ENCODE measurements around the gene B3GNT4. TPM values are rescaled to one million over a fixed set of nuclear protein-coding genes. Genes with fewer than 3 reads are reported as not detected.

The B3GNT4 gene
- total and polyA plus RNA-seq, 11 donors, result 0.11 to 0.27 TPM; not detected in 9

DNA sequence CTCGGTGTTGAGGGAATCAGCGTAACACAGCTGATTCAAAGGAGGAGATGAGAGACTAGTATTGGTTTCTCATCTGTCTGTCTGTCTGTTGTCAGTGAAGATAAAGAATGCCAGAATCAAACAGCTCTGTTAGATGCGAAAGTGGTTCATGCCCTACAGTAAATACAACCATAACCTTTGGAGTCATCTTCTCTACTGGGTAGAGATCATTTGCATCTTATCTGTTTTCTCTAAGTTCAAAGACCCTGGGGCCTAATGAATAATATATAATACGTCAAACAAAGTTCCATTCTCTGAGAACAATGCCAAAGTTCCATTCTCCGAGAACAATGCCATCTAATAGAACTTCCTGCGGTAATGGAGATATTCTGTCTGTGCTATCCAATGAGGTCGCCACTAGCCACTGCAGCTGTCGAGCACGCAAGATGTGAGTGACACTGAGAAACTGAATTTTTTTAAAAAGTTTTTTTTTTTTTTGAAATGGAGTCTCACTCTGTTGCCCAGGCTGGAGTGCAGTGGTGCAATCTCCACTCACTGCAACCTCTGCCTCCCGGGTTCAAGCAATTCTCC is 36.1 kb upstream of the B3GNT4 start:
- WGBS, 4 donors, result 70 to 77% (median 73%) methylated on average over 10 of the region's 10 CpGs
- no peak overlapping the region for H3K27ac ChIP-seq
- H3K4me3 ChIP-seq, result no peak overlapping the region
- intact Hi-C loops (cut with DNase I), result no loop called here
- no peaks in the 10 kb centered on the region for H3K36me3 ChIP-seq
- H3K4me1 ChIP-seq, result no peaks in the 10 kb centered on the region
- H3K9me3 ChIP-seq, result no peaks in the 10 kb centered on the region
- TF ChIP-seq POLR2A (IDR thresholded peaks at IDR 0.05), result no peak
- TF ChIP-seq, protein P1, sequence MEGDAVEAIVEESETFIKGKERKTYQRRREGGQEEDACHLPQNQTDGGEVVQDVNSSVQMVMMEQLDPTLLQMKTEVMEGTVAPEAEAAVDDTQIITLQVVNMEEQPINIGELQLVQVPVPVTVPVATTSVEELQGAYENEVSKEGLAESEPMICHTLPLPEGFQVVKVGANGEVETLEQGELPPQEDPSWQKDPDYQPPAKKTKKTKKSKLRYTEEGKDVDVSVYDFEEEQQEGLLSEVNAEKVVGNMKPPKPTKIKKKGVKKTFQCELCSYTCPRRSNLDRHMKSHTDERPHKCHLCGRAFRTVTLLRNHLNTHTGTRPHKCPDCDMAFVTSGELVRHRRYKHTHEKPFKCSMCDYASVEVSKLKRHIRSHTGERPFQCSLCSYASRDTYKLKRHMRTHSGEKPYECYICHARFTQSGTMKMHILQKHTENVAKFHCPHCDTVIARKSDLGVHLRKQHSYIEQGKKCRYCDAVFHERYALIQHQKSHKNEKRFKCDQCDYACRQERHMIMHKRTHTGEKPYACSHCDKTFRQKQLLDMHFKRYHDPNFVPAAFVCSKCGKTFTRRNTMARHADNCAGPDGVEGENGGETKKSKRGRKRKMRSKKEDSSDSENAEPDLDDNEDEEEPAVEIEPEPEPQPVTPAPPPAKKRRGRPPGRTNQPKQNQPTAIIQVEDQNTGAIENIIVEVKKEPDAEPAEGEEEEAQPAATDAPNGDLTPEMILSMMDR (IDR thresholded peaks at IDR 0.05), result no peak
- peaks cover 0 to 8% (median 0%) of the 10 kb centered on the region in 9 donors for H3K27me3 ChIP-seq
- DNase-seq (no peak), ATAC-seq (no peak)

- WGBS, 4 donors, result 89 to 97% (median 95%) methylated on average over 3 of the region's 3 CpGs
- intact Hi-C loops (cut with DNase I), result no loop called here
- DNase-seq (no peak), ATAC-seq (no peak)
- H3K9me3 ChIP-seq, result no peaks in the 10 kb centered on the region
- TF ChIP-seq, protein P1 (IDR thresholded peaks at IDR 0.05), result no peak
- no peak for TF ChIP-seq POLR2A (IDR thresholded peaks at IDR 0.05)
- H3K4me1 ChIP-seq, result no peaks in the 10 kb centered on the region
- H3K36me3 ChIP-seq, result no peaks in the 10 kb centered on the region
- peaks cover 0 to 4% (median 0%) of the 10 kb centered on the region in 9 donors for H3K27me3 ChIP-seq
- no peak overlapping the region for H3K27ac ChIP-seq
- no peak overlapping the region for H3K4me3 ChIP-seq
Observed at GRCh38 chr12:122168492-122168891, 35.0 kb upstream of the B3GNT4 start.

- Histone ChIP-seq H3K27ac (no peak overlapping the region), H3K4me1 (no peaks in the 10 kb centered on the region), H3K27me3 (peaks cover 0 to 3% (median 0%) of the 10 kb centered on the region in 9 donors), H3K9me3 (no peaks in the 10 kb centered on the region), H3K36me3 (no peaks in the 10 kb centered on the region), H3K4me3 (no peak overlapping the region)
- TF ChIP-seq, protein P1 (IDR thresholded peaks at IDR 0.05), result no peak
- TF ChIP-seq POLR2A (IDR thresholded peaks at IDR 0.05), result no peak
- intact Hi-C loops (cut with DNase I), result no loop called here
- no peak for DNase-seq
- WGBS, 4 donors, result 86 to 95% (median 89%) methylated on average over 5 of the region's 5 CpGs
- ATAC-seq, result no peak
Observed at GRCh38 chr12:122171399-122171798, 32.1 kb upstream of the B3GNT4 start.

- no peak overlapping the region for H3K4me3 ChIP-seq
- peaks cover 0 to 3% (median 0%) of the 10 kb centered on the region in 9 donors for H3K27me3 ChIP-seq
- ATAC-seq (no peak), DNase-seq (no peak)
- H3K27ac ChIP-seq, result no peak overlapping the region
- whole genome bisulfite sequencing, 4 donors, result 71 to 78% (median 75%) methylated on average over 17 of the region's 17 CpGs
- no peaks in the 10 kb centered on the region for H3K36me3 ChIP-seq
- intact Hi-C loops (cut with DNase I), result no loop called here
- H3K9me3 ChIP-seq, result no peaks in the 10 kb centered on the region
- TF ChIP-seq POLR2A (IDR thresholded peaks at IDR 0.05), result no peak
- TF ChIP-seq, protein P1 (IDR thresholded peaks at IDR 0.05), result no peak
- H3K4me1 ChIP-seq, result no peaks in the 10 kb centered on the region
Observed at GRCh38 chr12:122172262-122172939, 31.1 kb upstream of the B3GNT4 start.

Measured in heart left ventricle (tissue), 16 donors.